GM12878 (cell line): ENCODE measurements around the gene OCIAD2. TPM values are rescaled to one million over a fixed set of nuclear protein-coding genes. Genes with fewer than 3 reads are reported as not detected.

Source experiments
- ATAC-seq: fragments of 200-7000 bp; cut with Tn5 transposase; 3 replicates; pipeline ENCODE4 v1.9.1; 2020; ENCODE audit warnings: mild to moderate bottlenecking, moderate library complexity
- BruUV-seq: library from RNA; stranded (reverse); fragments of 400-500 nt; replicated peaks from 2 replicates; lab custom pipeline; 2021; lab: Mats Ljungman, UMichigan
- CTCF ChIA-PET: fragments of 300-600 bp; sonication (Branson Sonifier 250); formaldehyde crosslinking; extraction: SDS; loops from one replicate; lab custom pipeline; 2021; ENCODE audit warnings: inconsistent platforms; lab: Yijun Ruan, JAX
- POLR2A ChIA-PET: fragments of 350-600 bp; formaldehyde crosslinking; extraction: SDS; loops from one replicate; lab custom pipeline; 2021; ENCODE audit warnings: inconsistent platforms; lab: Charles Lee
- RAD21 ChIA-PET: fragments of 300-600 bp; sonication (Branson Sonifier 250); formaldehyde crosslinking; loops from one replicate; lab custom pipeline; 2023; ENCODE audit warnings: antibody characterized with exemption; ENCODE audit not compliant: unreplicated experiment; lab: Charles Lee
- SMC1A ChIA-PET: fragments of 300-600 bp; sonication (Branson Sonifier 250); formaldehyde crosslinking; loops from one replicate; lab custom pipeline; 2023; ENCODE audit not compliant: unreplicated experiment, uncharacterized antibody; lab: Charles Lee
- DNase-seq: peaks from one replicate; pipeline ENCODE4 v3.0.0-alpha.2; 2011; ENCODE audit warnings: low read depth, low spot score
- FAIRE-seq: peaks from 3 replicates; lab custom pipeline; 2011; peaks lifted over from hg19 to GRCh38; lab: Jason Lieb, UNC
- H2AFZ ChIP-seq: 2 replicates; pipeline ENCODE4 v1.6.0; 2011; ENCODE audit warnings: low read depth, low read length, control low read depth; ENCODE audit not compliant: control insufficient read depth
- H3K27ac ChIP-seq: 2 replicates; pipeline ENCODE4 v1.5.1; 2011; ENCODE audit warnings: control low read depth; ENCODE audit not compliant: control insufficient read depth, insufficient read depth
- H3K27me3 ChIP-seq, 2 experiments: replicated peaks in 1 of 2; 2 replicates each; pipeline versions ENCODE4 v1.6.0 to v1.6.1; 2011; ENCODE audit warnings: low read length in 1 of 2; ENCODE audit not compliant: control insufficient read depth in 2 of 2, insufficient read depth in 2 of 2
- H3K36me3 ChIP-seq, 2 experiments: 2 replicates each; pipeline ENCODE4 v1.5.1; 2011; ENCODE audit warnings: low read length in 1 of 2; ENCODE audit not compliant: control insufficient read depth in 2 of 2, insufficient read depth in 2 of 2
- H3K4me1 ChIP-seq: 2 replicates; pipeline ENCODE4 v1.6.1; 2011; ENCODE audit warnings: mild to moderate bottlenecking, low read length, moderate library complexity, mixed read lengths; ENCODE audit not compliant: control insufficient read depth, insufficient read depth
- H3K4me2 ChIP-seq: 2 replicates; pipeline ENCODE4 v1.6.0; 2011; ENCODE audit warnings: control low read depth; ENCODE audit not compliant: control insufficient read depth, insufficient read depth
- H3K4me3 ChIP-seq: fragments of 200-600 bp; sonication (generic); 2 replicates; pipeline ENCODE4 v1.5.1; 2016
- H3K79me2 ChIP-seq: 2 replicates; pipeline ENCODE4 v1.6.0; 2011; ENCODE audit warnings: low read length; ENCODE audit not compliant: control insufficient read depth, insufficient read depth
- H3K9ac ChIP-seq: 2 replicates; pipeline ENCODE4 v1.8.0; 2011; ENCODE audit warnings: low read length, control low read depth, mixed read lengths; ENCODE audit not compliant: control insufficient read depth, insufficient read depth
- H3K9me3 ChIP-seq: replicated peaks from 3 replicates; pipeline ENCODE4 v1.5.1; 2011; ENCODE audit warnings: mild to moderate bottlenecking, low read length; ENCODE audit not compliant: control insufficient read depth, insufficient read depth
- H4K20me1 ChIP-seq: 2 replicates; pipeline ENCODE4 v1.6.0; 2011; ENCODE audit not compliant: control insufficient read depth, insufficient read depth
- ATF3 ChIP-seq: IDR thresholded peaks from 2 replicates; pipeline ENCODE4 v1.6.1; 2011; ENCODE audit warnings: low read depth, mild to moderate bottlenecking, low read length, moderate library complexity, borderline replicate concordance; ENCODE audit errors: extremely low read depth
- BCL3 ChIP-seq: IDR thresholded peaks from 2 replicates; pipeline ENCODE4 v1.6.1; 2011; ENCODE audit warnings: borderline replicate concordance, low read depth, mild to moderate bottlenecking, moderate library complexity, low read length; ENCODE audit not compliant: insufficient read depth, poor library complexity, severe bottlenecking
- CBX3 ChIP-seq: fragments of 200-600 bp; sonication (generic); IDR thresholded peaks from 2 replicates; pipeline ENCODE4 v1.6.1; 2016; ENCODE audit warnings: low read depth, borderline replicate concordance
- CEBPB ChIP-seq, 2 experiments: fragments of 150-350 bp in 1 of 2; IDR thresholded peaks; 2 replicates each; pipeline ENCODE4 v1.6.1; 2012 to 2014; ENCODE audit warnings: low read depth in 2 of 2, low read length in 2 of 2, borderline replicate concordance in 1 of 2, inconsistent platforms in 1 of 2
- E4F1 ChIP-seq: fragments of 450-650 bp; IDR thresholded peaks from 2 replicates; pipeline ENCODE4 v1.6.1; 2018; ENCODE audit warnings: borderline replicate concordance, mild to moderate bottlenecking; ENCODE audit not compliant: partially characterized antibody
- EGR1 ChIP-seq, 2 experiments: IDR thresholded peaks; 1 replicate in 1 of 2; 2 replicates in 1 of 2; pipeline ENCODE4 v1.6.1; 2011 to 2012; ENCODE audit warnings: low read depth in 2 of 2, low read length in 2 of 2, borderline replicate concordance in 1 of 2, mild to moderate bottlenecking in 1 of 2, moderate library complexity in 1 of 2
- GABPA ChIP-seq: IDR thresholded peaks from 2 replicates; pipeline ENCODE4 v1.6.1; 2014; ENCODE audit warnings: antibody characterized with exemption, low read depth, mild to moderate bottlenecking, inconsistent platforms
- IKZF1 ChIP-seq: fragments of 450-650 bp; conservative IDR thresholded peaks from 2 replicates; pipeline ENCODE4 v1.6.1; 2017; ENCODE audit warnings: antibody characterized with exemption, mild to moderate bottlenecking
- IRF5 ChIP-seq: fragments of 450-650 bp; IDR thresholded peaks from 2 replicates; pipeline ENCODE4 v1.6.1; 2017; ENCODE audit warnings: borderline replicate concordance
- MTA2 ChIP-seq: fragments of 450-650 bp; IDR thresholded peaks from 2 replicates; pipeline ENCODE4 v1.6.1; 2016; ENCODE audit warnings: low read depth, mild to moderate bottlenecking, moderate library complexity
- MYB ChIP-seq: fragments of 150-350 bp; IDR thresholded peaks from 2 replicates; pipeline ENCODE4 v1.6.1; 2014; ENCODE audit warnings: mild to moderate bottlenecking, low read depth, low read length, borderline replicate concordance
- MYC ChIP-seq: IDR thresholded peaks from 2 replicates; pipeline ENCODE4 v1.6.1; 2011; ENCODE audit warnings: mild to moderate bottlenecking, low read length, moderate library complexity, inconsistent platforms; ENCODE audit not compliant: insufficient read depth, insufficient replicate concordance, insufficient read length, severe bottlenecking
- RAD21 ChIP-seq: IDR thresholded peaks from 2 replicates; pipeline ENCODE4 v1.6.1; 2011; ENCODE audit warnings: mild to moderate bottlenecking, low read depth, low read length, moderate library complexity; ENCODE audit not compliant: insufficient read depth
- SMAD5 ChIP-seq: IDR thresholded peaks from 2 replicates; pipeline ENCODE4 v1.6.1; 2016; ENCODE audit warnings: antibody characterized with exemption, low read depth
- SREBF2 ChIP-seq: IDR thresholded peaks from 2 replicates; pipeline ENCODE4 v1.6.1; 2012; ENCODE audit warnings: mild to moderate bottlenecking, low read length
- SUZ12 ChIP-seq: fragments of 200-600 bp; sonication (generic); IDR thresholded peaks from one replicate; pipeline ENCODE4 v1.6.1; 2018; ENCODE audit warnings: antibody characterized with exemption, mild to moderate bottlenecking; ENCODE audit not compliant: unreplicated experiment
- USF1 ChIP-seq: IDR thresholded peaks from 2 replicates; pipeline ENCODE4 v1.6.1; 2011; ENCODE audit warnings: borderline replicate concordance, low read depth, mild to moderate bottlenecking, moderate library complexity, mixed read lengths, low read length; ENCODE audit not compliant: insufficient read depth; ENCODE audit errors: extremely low read length
- WGBS: methylation state at CpG from one replicate; pipeline ENCODE4 v1.1.6; 2016; ENCODE audit warnings: low lambda C conversion rate; ENCODE audit not compliant: insufficient replicate concordance, insufficient coverage; ENCODE audit errors: missing lambda C conversion rate; 5-methylcytosine and 5-hydroxymethylcytosine counted together
- in situ Hi-C: fragments of 300-500 bp; cut with MboI; formaldehyde crosslinking; loops from 9 replicates; pipeline ENCODE4 v1.14.3; 2018; ENCODE audit warnings: mixed read lengths
- intact Hi-C: fragments of 100-400 bp; cut with micrococcal nuclease; formaldehyde crosslinking; loops from one replicate; pipeline ENCODE4 v1.14.2; 2022; ENCODE audit not compliant: unreplicated experiment
- polyA plus RNA-seq, 11 experiments: library from polyadenylated mRNA; depleted of rRNA in 4 of 11; unstranded in 6 of 11; stranded (reverse) in 5 of 11; fragments of >200 nt; fragmentation: Nextera tagmentation in 4 of 11; fragmentation: Illumina TruSeq in 1 of 11; extraction: Ambion mirVana in 4 of 11; extraction: Trizol in 1 of 11; gene quantifications; 1 replicate in 1 of 11; 2 replicates in 10 of 11; pipeline versions ENCODE4 v1.2.1 to v1.2.3, GENCODE V29; 2011 to 2016; ENCODE audit warnings: inconsistent platforms in 2 of 11, missing spikeins in 2 of 11, low read depth in 1 of 11
- total RNA-seq, 4 experiments: library from RNA; depleted of rRNA in 3 of 4; stranded (reverse); fragments of >200 nt in 3 of 4; fragmentation: Illumina TruSeq in 1 of 4; extraction: Trizol in 1 of 4; gene quantifications; 2 replicates each; pipeline versions ENCODE4 v1.2.1 to v1.2.3, GENCODE V29; 2013 to 2021

The OCIAD2 gene
- total and polyA plus RNA-seq, 10 of the 15 experiments (the other 5 are each of a cell fraction or from before 2014, with no cell fraction given) = 42.4 to 140 (median 70.0) TPM

GRCh38 chr4:48931459-48931858, 24.9 kb upstream of the OCIAD2 start:
- Histone ChIP-seq H2AFZ (no peak overlapping the region), H3K9ac (no peak overlapping the region), H3K79me2 (no peaks in the 10 kb centered on the region), H3K4me1 (no peaks in the 10 kb centered on the region), H3K4me2 (no peak overlapping the region), H3K27ac (no peak overlapping the region), H4K20me1 (no peaks in the 10 kb centered on the region), H3K36me3 (no peaks in the 10 kb centered on the region), H3K4me3 (no peak overlapping the region), H3K9me3 (no peaks in the 10 kb centered on the region), H3K27me3 (no peaks in the 10 kb centered on the region)
- in situ Hi-C loops = no loop called here
- FAIRE-seq (no peak), ATAC-seq (peak; percentile 56), DNase-seq (no peak)
- ChIA-PET RAD21 (no interaction called here), CTCF (interaction anchor here (0.5 to 3.1 kb wide), 3 partner anchors 14 to 354 kb away, joined by 3 to 15 read pairs (median 3); no protein-coding TSS in a partner anchor), SMC1A (interaction anchor here (1.0 kb wide), 1 partner anchor 339 kb away, joined by 3 read pairs; no protein-coding TSS in a partner anchor), POLR2A (no interaction called here)
- intact Hi-C loops = no loop called here
- BruUV-seq = no TSS peak
- WGBS = 67% methylated on average over 2 of the region's 2 CpGs
- TF ChIP-seq BCL3 (no peak), SREBF2 (no peak), SMAD5 (no peak), MYB (no peak), MTA2 (no peak), IRF5 (no peak), EGR1 (IDR thresholded peaks at IDR 0.05; ENCODE audit: borderline replicate concordance in 1 of 2, low read depth in 2 of 2, low read length in 2 of 2) (no peak), CBX3 (no peak), IKZF1 (no peak), MYC (no peak), CEBPB (IDR thresholded peaks at IDR 0.05; ENCODE audit: borderline replicate concordance in 1 of 2, low read depth in 2 of 2, low read length in 2 of 2) (no peak), E4F1 (no peak), SUZ12 (no peak), ATF3 (no peak), USF1 (no peak), RAD21 (no peak), GABPA (no peak)
